ENCODE results near the gene CISTR.

CISTR gene

DNA sequence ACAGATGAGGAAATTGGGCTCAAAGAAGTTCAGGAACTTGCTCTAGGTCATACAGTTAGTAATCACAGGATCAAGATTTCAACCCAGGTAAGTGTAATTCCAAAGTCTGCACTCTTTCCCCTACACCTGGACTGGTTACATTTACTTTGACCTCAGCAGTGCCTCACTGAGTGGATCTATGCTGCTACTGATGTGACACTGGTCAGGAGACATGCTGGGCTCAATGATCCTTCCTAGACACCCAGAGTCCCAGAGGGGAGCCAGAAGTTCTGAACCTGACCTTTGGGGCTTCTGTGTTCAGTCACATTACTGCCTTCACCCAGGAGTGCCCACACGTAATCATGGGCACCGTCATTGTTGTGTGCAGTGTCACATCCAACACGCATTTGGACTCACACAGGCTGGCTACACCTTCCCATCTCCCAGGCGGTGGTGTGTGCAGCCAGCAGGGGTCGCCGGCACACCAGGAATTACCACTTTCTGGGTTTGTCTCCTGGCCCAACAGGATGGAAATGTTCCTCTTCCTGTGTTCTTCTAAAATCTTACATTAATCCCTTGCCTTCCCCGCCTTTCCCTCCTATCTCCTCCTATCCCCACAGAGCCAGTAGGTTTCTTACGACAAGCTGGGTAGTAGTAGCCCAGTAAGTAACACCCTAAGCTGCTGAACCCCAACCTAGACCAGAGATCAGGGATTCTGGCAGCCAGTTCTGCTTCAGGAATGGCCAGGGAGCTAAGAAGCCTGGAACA lies 50.1 kb downstream of the CISTR start:
- Histone ChIP-seq H3K27ac (replicated peaks) (no peak overlapping the region), H3K4me3 (replicated peaks; ENCODE audit: insufficient read depth, low read length) (no peak overlapping the region), H3K27me3 (ENCODE audit: insufficient read depth, poor library complexity, severe bottlenecking) (peaks cover 55% of the 10 kb centered on the region)
- DNase-seq (ENCODE audit: low read depth in 1 of 2, low spot score in 1 of 2) = peak in 1 of 2 experiments; percentile 71
- no peak for TF ChIP-seq REST (IDR thresholded peaks at IDR 0.05; ENCODE audit: insufficient replicate concordance, low read depth)
- no peak for TF ChIP-seq SPI1 (IDR thresholded peaks at IDR 0.05; ENCODE audit: borderline replicate concordance, low read depth)
- TF ChIP-seq, protein P1, sequence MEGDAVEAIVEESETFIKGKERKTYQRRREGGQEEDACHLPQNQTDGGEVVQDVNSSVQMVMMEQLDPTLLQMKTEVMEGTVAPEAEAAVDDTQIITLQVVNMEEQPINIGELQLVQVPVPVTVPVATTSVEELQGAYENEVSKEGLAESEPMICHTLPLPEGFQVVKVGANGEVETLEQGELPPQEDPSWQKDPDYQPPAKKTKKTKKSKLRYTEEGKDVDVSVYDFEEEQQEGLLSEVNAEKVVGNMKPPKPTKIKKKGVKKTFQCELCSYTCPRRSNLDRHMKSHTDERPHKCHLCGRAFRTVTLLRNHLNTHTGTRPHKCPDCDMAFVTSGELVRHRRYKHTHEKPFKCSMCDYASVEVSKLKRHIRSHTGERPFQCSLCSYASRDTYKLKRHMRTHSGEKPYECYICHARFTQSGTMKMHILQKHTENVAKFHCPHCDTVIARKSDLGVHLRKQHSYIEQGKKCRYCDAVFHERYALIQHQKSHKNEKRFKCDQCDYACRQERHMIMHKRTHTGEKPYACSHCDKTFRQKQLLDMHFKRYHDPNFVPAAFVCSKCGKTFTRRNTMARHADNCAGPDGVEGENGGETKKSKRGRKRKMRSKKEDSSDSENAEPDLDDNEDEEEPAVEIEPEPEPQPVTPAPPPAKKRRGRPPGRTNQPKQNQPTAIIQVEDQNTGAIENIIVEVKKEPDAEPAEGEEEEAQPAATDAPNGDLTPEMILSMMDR (IDR thresholded peaks at IDR 0.05; ENCODE audit: insufficient read depth, low read length) = peak; percentile 93
- TF ChIP-seq GABPA (IDR thresholded peaks at IDR 0.05; ENCODE audit: low read depth) = no peak
- TF ChIP-seq POLR2AphosphoS5 (IDR thresholded peaks at IDR 0.05; ENCODE audit: low read depth) = no peak

DNA sequence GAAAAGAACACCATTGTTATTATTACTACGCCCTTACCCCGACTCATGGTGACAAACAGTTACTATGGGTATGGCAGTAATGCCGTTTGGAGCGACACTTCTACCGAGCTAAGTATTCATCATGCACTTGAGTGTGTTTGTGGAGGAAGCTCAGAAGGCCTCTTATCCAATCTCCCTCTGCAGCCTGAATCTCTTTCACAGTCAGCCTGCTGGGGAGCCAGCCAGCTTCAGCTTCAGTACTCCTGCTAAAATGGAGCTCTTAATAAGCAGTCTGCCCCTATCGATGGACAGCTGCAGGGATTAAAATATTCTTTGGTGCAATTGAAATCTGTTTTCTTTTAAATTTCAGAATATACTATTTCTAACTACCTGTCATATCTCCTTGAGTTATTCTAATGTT lies 51.2 kb downstream of the CISTR start:
- DNase-seq (ENCODE audit: low read depth in 1 of 2, low spot score in 1 of 2) = no peak
- H3K27me3 ChIP-seq (ENCODE audit: insufficient read depth, poor library complexity, severe bottlenecking) = peaks cover 66% of the 10 kb centered on the region
- no peak overlapping the region for H3K27ac ChIP-seq (replicated peaks)

DNA sequence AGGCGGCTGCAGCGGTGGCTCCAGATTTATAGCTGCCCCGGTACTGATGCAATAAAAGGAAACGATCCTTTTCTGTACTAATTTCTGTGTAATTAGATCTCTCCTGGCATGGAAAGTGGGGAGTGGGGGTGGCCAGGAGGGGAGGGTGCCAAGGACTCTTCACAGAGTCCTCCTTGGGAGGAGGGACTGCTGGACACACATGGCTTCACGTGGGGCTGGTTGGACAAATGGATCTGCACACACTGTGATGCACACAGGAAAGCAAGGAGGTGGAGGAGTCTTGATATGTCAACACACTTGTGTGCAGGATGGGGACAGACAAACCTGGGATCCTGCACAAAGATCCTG lies 52.1 kb downstream of the CISTR start:
- TF ChIP-seq, protein P1 (IDR thresholded peaks at IDR 0.05; ENCODE audit: insufficient read depth, low read length) = no peak
- TF ChIP-seq SPI1 (IDR thresholded peaks at IDR 0.05; ENCODE audit: borderline replicate concordance, low read depth) (no peak), REST (IDR thresholded peaks at IDR 0.05; ENCODE audit: insufficient replicate concordance, low read depth) (no peak), POLR2AphosphoS5 (IDR thresholded peaks at IDR 0.05; ENCODE audit: low read depth) (no peak)
- DNase-seq (ENCODE audit: low read depth in 1 of 2, low spot score in 1 of 2) = no peak
- Histone ChIP-seq H3K27ac (replicated peaks) (no peak overlapping the region), H3K27me3 (ENCODE audit: insufficient read depth, poor library complexity, severe bottlenecking) (peaks cover 75% of the 10 kb centered on the region), H3K4me3 (replicated peaks; ENCODE audit: insufficient read depth, low read length) (no peak overlapping the region)

More for the DNA sequence above, 51.2 kb downstream of the CISTR start:
- TF ChIP-seq SPI1 (IDR thresholded peaks at IDR 0.05; ENCODE audit: borderline replicate concordance, low read depth) (no peak), GABPA (IDR thresholded peaks at IDR 0.05; ENCODE audit: low read depth) (no peak), REST (IDR thresholded peaks at IDR 0.05; ENCODE audit: insufficient replicate concordance, low read depth) (no peak)
- TF ChIP-seq, protein P1 (IDR thresholded peaks at IDR 0.05; ENCODE audit: insufficient read depth, low read length) = no peak
- H3K4me3 ChIP-seq (replicated peaks; ENCODE audit: insufficient read depth, low read length) = no peak overlapping the region

All from HL-60 (cell line).